Embryonic facial prominence (tissue), 1 donor: ENCODE results near the gene GRHL1.

Source experiments
- DNase-seq: peaks from one replicate; pipeline ENCODE4 v3.0.0-alpha.2; 2016; ENCODE audit errors: extremely low spot score

GRHL1 gene

GRCh38 chr2:10042301-10043161, 91.0 kb downstream of the GRHL1 start:
- no peak for DNase-seq

GRCh38 chr2:10043256-10043905, 91.9 kb downstream of the GRHL1 start, which contains the start of gene KLF11:
KLF11 (plus strand) TSS chr2:10043550; CDS start chr2:10043717, 167 bp downstream.
- peak; percentile 84 for DNase-seq

GRCh38 chr2:10043906-10044601, 92.6 kb downstream of the GRHL1 start:
- peak; percentile 75 for DNase-seq

GRCh38 chr2:10045561-10046355, 94.3 kb downstream of the GRHL1 start:
- no peak for DNase-seq

- no peak for DNase-seq
These were observed 95.4 kb downstream of the GRHL1 start for GRCh38 chr2:10046931-10047330.

- no peak for DNase-seq
These were observed 96.4 kb downstream of the GRHL1 start for GRCh38 chr2:10047616-10048500.

GRCh38 chr2:10048501-10049171, 97.1 kb downstream of the GRHL1 start:
- DNase-seq: peak; percentile 73
